Subcutaneous adipose tissue (tissue), 4 donors: ENCODE measurements around the gene RFTN1. TPM values are rescaled to one million over a fixed set of nuclear protein-coding genes. Genes with fewer than 3 reads are reported as not detected.

Experiments used
- total RNA-seq, 4 donors: library from RNA; depleted of rRNA; stranded (reverse); fragments of >200 nt; gene quantifications; one replicate each; pipeline ENCODE4 v1.1.0, GENCODE V29; 2016
- TF ChIP-seq, protein P1 (sequence below): fragments of 450-650 bp; IDR thresholded peaks from one replicate; pipeline ENCODE4 v1.5.1; 2016; ENCODE audit warnings: low read depth, mild to moderate bottlenecking, control low read depth, antibody characterized with exemption, moderate library complexity

Gene RFTN1
- total RNA-seq, 4 donors from 2014 or later, result 58.1 to 116 (median 97.4) TPM

DNA sequence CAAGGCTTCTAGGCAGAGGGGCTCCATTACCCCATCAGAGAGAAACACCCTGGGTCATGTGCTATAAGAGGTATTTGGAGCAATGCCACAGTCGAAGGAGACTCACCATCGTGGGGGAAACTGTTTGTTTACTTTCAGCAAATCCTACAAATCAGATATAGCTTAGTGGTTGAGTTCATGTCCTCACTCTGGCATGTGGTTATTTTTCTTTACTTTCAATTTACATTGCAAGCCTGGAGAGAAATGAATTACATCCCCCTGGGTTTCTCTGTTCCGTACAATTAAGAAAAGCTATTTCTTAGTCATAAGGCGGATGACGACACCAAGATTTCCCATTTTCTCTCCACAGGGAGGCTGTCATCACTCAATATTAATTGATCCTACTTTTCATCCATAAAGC lies 36.9 kb downstream of the RFTN1 start:
- TF ChIP-seq, protein P1, sequence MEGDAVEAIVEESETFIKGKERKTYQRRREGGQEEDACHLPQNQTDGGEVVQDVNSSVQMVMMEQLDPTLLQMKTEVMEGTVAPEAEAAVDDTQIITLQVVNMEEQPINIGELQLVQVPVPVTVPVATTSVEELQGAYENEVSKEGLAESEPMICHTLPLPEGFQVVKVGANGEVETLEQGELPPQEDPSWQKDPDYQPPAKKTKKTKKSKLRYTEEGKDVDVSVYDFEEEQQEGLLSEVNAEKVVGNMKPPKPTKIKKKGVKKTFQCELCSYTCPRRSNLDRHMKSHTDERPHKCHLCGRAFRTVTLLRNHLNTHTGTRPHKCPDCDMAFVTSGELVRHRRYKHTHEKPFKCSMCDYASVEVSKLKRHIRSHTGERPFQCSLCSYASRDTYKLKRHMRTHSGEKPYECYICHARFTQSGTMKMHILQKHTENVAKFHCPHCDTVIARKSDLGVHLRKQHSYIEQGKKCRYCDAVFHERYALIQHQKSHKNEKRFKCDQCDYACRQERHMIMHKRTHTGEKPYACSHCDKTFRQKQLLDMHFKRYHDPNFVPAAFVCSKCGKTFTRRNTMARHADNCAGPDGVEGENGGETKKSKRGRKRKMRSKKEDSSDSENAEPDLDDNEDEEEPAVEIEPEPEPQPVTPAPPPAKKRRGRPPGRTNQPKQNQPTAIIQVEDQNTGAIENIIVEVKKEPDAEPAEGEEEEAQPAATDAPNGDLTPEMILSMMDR, result no peak

DNA sequence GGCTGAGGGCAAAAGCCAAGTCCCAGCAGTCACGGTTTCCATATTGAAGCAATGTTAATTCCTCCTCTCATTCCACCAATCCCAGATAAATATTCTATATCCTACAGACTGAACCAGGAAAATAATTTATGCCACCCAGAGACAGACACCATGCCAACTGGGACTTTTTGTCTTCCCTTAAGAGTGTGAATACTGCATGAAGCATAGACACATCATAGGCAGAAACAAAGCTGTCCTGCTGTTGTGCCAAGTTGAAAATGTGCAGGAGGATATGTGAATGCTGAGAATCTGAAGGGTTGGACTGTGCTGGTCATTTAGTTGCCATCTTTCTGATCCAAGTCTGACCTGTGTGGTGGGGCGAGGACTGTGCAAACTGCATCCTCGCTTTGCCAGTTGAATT lies 37.7 kb downstream of the RFTN1 start:
- TF ChIP-seq, protein P1, result no peak

DNA sequence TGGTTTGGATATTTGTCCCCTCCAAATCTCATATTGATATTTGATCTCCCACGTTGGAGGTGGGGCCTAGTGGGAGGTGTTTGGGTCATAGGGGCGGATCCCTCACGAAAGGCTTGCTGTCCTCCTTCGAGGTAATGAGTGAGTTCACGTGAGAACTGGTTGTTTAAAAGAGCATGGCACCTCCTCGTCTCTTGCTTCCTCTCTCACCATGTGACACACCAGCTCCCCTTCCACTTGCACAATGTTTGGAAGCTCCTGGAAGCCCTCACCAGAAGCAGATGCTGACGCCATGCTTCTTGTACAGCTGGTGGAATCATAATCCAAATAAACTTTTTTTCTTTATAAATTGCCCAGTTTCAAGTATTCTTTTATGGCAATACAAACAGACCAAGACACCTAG lies 38.6 kb downstream of the RFTN1 start:
- TF ChIP-seq, protein P1, result no peak

DNA sequence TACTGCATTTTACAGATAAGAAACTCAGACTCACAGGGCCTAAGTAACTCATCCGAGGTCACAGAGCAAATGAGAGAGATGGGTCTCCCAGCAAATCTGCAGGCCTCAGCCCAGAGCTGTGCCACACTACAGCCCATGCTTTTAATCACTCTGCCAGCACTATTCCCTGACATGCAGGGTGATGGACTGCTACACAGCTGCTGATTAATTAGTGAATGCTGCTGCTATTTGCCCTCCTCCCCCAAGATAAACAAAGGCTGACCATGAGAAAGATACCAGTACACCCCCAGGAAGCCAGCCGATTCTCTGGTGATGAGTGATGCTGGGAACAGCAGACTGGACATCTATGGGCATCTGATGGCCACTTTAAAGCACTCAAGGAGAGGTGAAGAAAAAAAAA lies 39.3 kb downstream of the RFTN1 start:
- TF ChIP-seq, protein P1, result no peak

DNA sequence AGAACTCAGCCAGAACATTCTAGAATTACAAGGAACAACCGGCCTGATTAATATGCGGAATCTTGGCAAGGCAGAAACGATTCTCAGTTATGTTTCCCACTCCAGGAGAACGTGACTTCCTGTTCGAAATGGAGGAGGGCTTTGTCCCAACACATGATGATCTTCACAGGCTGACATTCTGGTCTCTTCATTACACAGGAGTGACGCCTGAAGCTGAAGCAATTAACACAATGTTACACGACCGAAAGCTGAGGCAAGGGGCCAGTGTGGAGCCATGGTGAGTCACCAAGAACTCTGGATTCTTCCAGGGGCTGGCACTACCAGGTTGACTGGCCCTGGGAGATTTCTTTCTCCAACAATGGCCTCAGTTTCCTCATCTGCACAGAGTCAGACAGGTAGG lies 40.9 kb downstream of the RFTN1 start:
- TF ChIP-seq, protein P1, result no peak

DNA sequence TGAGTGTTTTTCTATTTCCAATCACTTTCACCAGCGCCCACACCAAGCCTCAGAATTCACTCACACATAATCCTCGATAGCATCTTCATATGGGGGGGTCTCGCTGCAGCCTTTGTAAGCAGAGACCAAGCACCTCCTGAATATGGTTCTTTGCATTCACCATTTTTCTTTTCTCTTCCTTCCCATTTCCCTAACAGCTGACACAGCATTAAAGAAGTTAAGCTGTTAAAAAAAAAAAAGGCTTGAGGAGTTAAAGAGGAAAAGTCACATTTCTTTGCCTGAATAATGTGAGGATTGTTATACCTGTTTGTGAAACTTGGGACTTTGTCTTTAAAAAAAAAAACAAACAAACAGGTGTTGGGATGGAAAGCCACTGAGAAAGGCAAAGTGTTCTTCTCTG lies 41.6 kb downstream of the RFTN1 start:
- TF ChIP-seq, protein P1, result no peak

DNA sequence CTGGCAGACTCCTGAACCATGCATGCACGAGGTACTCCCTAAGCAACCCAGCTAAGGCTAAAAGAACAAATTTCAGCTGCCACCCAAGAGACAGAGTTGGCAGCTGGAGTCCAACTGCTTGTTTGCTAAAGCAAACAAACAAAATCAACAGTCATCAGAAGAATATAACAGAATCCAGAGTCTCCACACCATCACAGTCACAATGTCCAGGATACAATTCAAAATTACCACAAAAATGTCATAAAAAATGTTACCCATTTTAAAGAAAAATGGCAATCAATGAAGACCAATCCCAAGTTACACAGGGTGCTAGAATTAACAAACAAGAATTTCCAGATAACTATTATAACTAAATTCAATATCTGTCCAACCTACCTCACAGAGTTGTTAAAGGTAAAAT lies 42.9 kb downstream of the RFTN1 start:
- TF ChIP-seq, protein P1, result no peak
